NCI-H1436 (cell line): ENCODE data around the gene SECISBP2.

Source experiments
- DNase-seq: peaks from one replicate; lab custom pipeline; 2025; lab: John Stamatoyannopoulos, UW

The SECISBP2 gene

GRCh38 chr9:89382026-89382986 is 64.0 kb downstream of the SECISBP2 start:
- DNase-seq = no peak

GRCh38 chr9:89383030-89383720 is 64.9 kb downstream of the SECISBP2 start:
- DNase-seq = no peak

- no peak for DNase-seq
Measured at GRCh38 chr9:89383721-89384300, 65.5 kb downstream of the SECISBP2 start.

GRCh38 chr9:89384783-89385182 is 66.5 kb downstream of the SECISBP2 start:
- DNase-seq = no peak

- no peak for DNase-seq
Measured at GRCh38 chr9:89386206-89386605, 67.9 kb downstream of the SECISBP2 start.

GRCh38 chr9:89386797-89387196 is 68.5 kb downstream of the SECISBP2 start:
- DNase-seq = no peak

GRCh38 chr9:89387197-89387849 is 69.0 kb downstream of the SECISBP2 start:
- no peak for DNase-seq

- no peak for DNase-seq
Measured at GRCh38 chr9:89388084-89388867, 70.0 kb downstream of the SECISBP2 start.

GRCh38 chr9:89388868-89389177 is 70.5 kb downstream of the SECISBP2 start:
- DNase-seq = no peak

GRCh38 chr9:89390068-89390555 is 71.8 kb downstream of the SECISBP2 start:
- no peak for DNase-seq

- no peak for DNase-seq
Measured at GRCh38 chr9:89390578-89391116, 72.3 kb downstream of the SECISBP2 start.

- no peak for DNase-seq
Measured at GRCh38 chr9:89391585-89391984, 73.3 kb downstream of the SECISBP2 start.

GRCh38 chr9:89394412-89394811 is 76.1 kb downstream of the SECISBP2 start:
- no peak for DNase-seq

GRCh38 chr9:89395931-89396710 is 77.8 kb downstream of the SECISBP2 start:
- no peak for DNase-seq

- no peak for DNase-seq
Measured at GRCh38 chr9:89397471-89397870, 79.2 kb downstream of the SECISBP2 start.

- DNase-seq = no peak
Measured at GRCh38 chr9:89398621-89399020, 80.3 kb downstream of the SECISBP2 start.

- DNase-seq = no peak
Measured at GRCh38 chr9:89400403-89401116, 82.3 kb downstream of the SECISBP2 start.

- no peak for DNase-seq
Measured at GRCh38 chr9:89402695-89403427, 84.6 kb downstream of the SECISBP2 start.

GRCh38 chr9:89404074-89404473 is 85.8 kb downstream of the SECISBP2 start:
- no peak for DNase-seq
